SU-DHL-6 (cell line): ENCODE data around the gene ZNF862.

ENCODE experiments used
- H2AFZ ChIP-seq: fragments of 200-600 bp; sonication (generic); 2 replicates; pipeline ENCODE4 v1.6.1; 2014; ENCODE audit warnings: low read depth, mild to moderate bottlenecking, moderate library complexity, mixed read lengths, antibody characterized with exemption, low read length; ENCODE audit not compliant: severe bottlenecking
- H3F3A ChIP-seq: fragments of 200-600 bp; shearing (Covaris generic); 2 replicates; pipeline ENCODE4 v1.6.0; 2016; ENCODE audit warnings: antibody characterized with exemption, mild to moderate bottlenecking; ENCODE audit not compliant: insufficient read depth
- H3K27ac ChIP-seq: fragments of 200-600 bp; sonication (generic); 2 replicates; pipeline ENCODE4 v1.5.1; 2016; ENCODE audit warnings: low read depth, mild to moderate bottlenecking, low read length, moderate library complexity, mixed read lengths
- H3K27me3 ChIP-seq: fragments of 200-600 bp; sonication (generic), shearing (Covaris generic); 2 replicates; pipeline ENCODE4 v1.6.0; 2014; ENCODE audit warnings: mild to moderate bottlenecking, low read length
- H3K36me3 ChIP-seq: fragments of 200-600 bp; sonication (generic); 2 replicates; pipeline ENCODE4 v1.6.1; 2014; ENCODE audit warnings: mild to moderate bottlenecking, low read length, mixed read lengths
- H3K4me2 ChIP-seq: fragments of 300-600, 200-600 bp; shearing (Covaris generic), sonication (generic); 2 replicates; pipeline ENCODE4 v1.6.0; 2014; ENCODE audit warnings: low read length, low read depth, mild to moderate bottlenecking; ENCODE audit not compliant: poor library complexity, severe bottlenecking
- H3K4me3 ChIP-seq: fragments of 200-600 bp; sonication (generic); 2 replicates; pipeline ENCODE4 v1.5.1; 2014; ENCODE audit warnings: antibody characterized with exemption, low read length, mild to moderate bottlenecking, mixed read lengths; ENCODE audit not compliant: insufficient read depth, poor library complexity, severe bottlenecking
- H3K79me2 ChIP-seq: fragments of 200-600 bp; sonication (generic); 2 replicates; pipeline ENCODE4 v1.6.1; 2014; ENCODE audit warnings: mild to moderate bottlenecking, low read length, moderate library complexity; ENCODE audit not compliant: insufficient read depth
- H3K9ac ChIP-seq: fragments of 200-600 bp; sonication (generic); 2 replicates; pipeline ENCODE4 v1.7.0; 2014; ENCODE audit warnings: mild to moderate bottlenecking, low read length
- H3K9me2 ChIP-seq: fragments of 200-600 bp; sonication (generic); replicated peaks from 2 replicates; pipeline ENCODE4 v1.6.1; 2014; ENCODE audit warnings: low read length; ENCODE audit not compliant: insufficient read depth
- H3K9me3 ChIP-seq: fragments of 200-600 bp; sonication (generic); 2 replicates; pipeline ENCODE4 v1.6.1; 2014; ENCODE audit warnings: low read length, mixed read lengths; ENCODE audit not compliant: insufficient read depth
- H4K20me1 ChIP-seq: fragments of 200-600 bp; sonication (generic); 2 replicates; pipeline ENCODE4 v1.6.1; 2014; ENCODE audit warnings: low read depth, mild to moderate bottlenecking, antibody characterized with exemption, low read length, moderate library complexity, mixed read lengths
- CTCF ChIP-seq: fragments of 200-600 bp; sonication (generic); IDR thresholded peaks from one replicate; pipeline ENCODE4 v1.5.1; 2017; ENCODE audit warnings: antibody characterized with exemption, mild to moderate bottlenecking, low read length, moderate library complexity; ENCODE audit not compliant: insufficient read depth, poor library complexity, severe bottlenecking
- EZH2phosphoT487 ChIP-seq: fragments of 200-600 bp; sonication (generic), shearing (Covaris generic); conservative IDR thresholded peaks from 2 replicates; pipeline ENCODE4 v1.6.1; 2018; ENCODE audit warnings: mild to moderate bottlenecking, antibody characterized with exemption, low read length, moderate library complexity, mixed read lengths

The ZNF862 gene

GRCh38 chr7:149878523-149878921 is 40.3 kb downstream of the ZNF862 start:
- Histone ChIP-seq H3K27ac (no peak overlapping the region), H3F3A (no peaks in the 10 kb centered on the region), H3K36me3 (no peaks in the 10 kb centered on the region), H4K20me1 (no peaks in the 10 kb centered on the region), H3K27me3 (no peaks in the 10 kb centered on the region), H3K79me2 (no peaks in the 10 kb centered on the region), H2AFZ (no peak overlapping the region), H3K9me2 (no peaks in the 10 kb centered on the region), H3K4me3 (no peak overlapping the region), H3K9ac (no peak overlapping the region), H3K9me3 (no peaks in the 10 kb centered on the region), H3K4me2 (no peak overlapping the region)
- TF ChIP-seq EZH2phosphoT487, result no peak
- no peak for TF ChIP-seq CTCF

GRCh38 chr7:149879271-149879743 is 41.1 kb downstream of the ZNF862 start:
- no peak overlapping the region for H3K9ac ChIP-seq
- no peaks in the 10 kb centered on the region for H3K36me3 ChIP-seq
- H4K20me1 ChIP-seq, result no peaks in the 10 kb centered on the region
- H3K4me3 ChIP-seq, result no peak overlapping the region
- no peaks in the 10 kb centered on the region for H3K27me3 ChIP-seq
- no peaks in the 10 kb centered on the region for H3K9me2 ChIP-seq
- H3K4me2 ChIP-seq, result no peak overlapping the region
- no peak overlapping the region for H3K27ac ChIP-seq
- H3K9me3 ChIP-seq, result no peaks in the 10 kb centered on the region
- TF ChIP-seq CTCF (no peak), EZH2phosphoT487 (no peak)
- H3K79me2 ChIP-seq, result no peaks in the 10 kb centered on the region
- no peak overlapping the region for H2AFZ ChIP-seq
- no peaks in the 10 kb centered on the region for H3F3A ChIP-seq

- H3K36me3 ChIP-seq, result no peaks in the 10 kb centered on the region
- H4K20me1 ChIP-seq, result no peaks in the 10 kb centered on the region
- no peaks in the 10 kb centered on the region for H3K9me3 ChIP-seq
- H3K9me2 ChIP-seq, result no peaks in the 10 kb centered on the region
- H3K4me3 ChIP-seq, result no peak overlapping the region
- H3K79me2 ChIP-seq, result no peaks in the 10 kb centered on the region
- H3F3A ChIP-seq, result no peaks in the 10 kb centered on the region
- no peak overlapping the region for H3K4me2 ChIP-seq
- H3K27me3 ChIP-seq, result no peaks in the 10 kb centered on the region
- TF ChIP-seq EZH2phosphoT487 (no peak), CTCF (no peak)
- no peak overlapping the region for H3K9ac ChIP-seq
- H3K27ac ChIP-seq, result no peak overlapping the region
- no peak overlapping the region for H2AFZ ChIP-seq
Observed at GRCh38 chr7:149879766-149880637, 41.8 kb downstream of the ZNF862 start.
